ENCODE measurements around the gene TRPM4. TPM values are rescaled to one million over a fixed set of nuclear protein-coding genes. Genes with fewer than 3 reads are reported as not detected.

TRPM4 gene
- polyA plus RNA-seq, 1 of the 3 experiments (the other 2 are of a cell fraction), result 20.6 TPM

DNA sequence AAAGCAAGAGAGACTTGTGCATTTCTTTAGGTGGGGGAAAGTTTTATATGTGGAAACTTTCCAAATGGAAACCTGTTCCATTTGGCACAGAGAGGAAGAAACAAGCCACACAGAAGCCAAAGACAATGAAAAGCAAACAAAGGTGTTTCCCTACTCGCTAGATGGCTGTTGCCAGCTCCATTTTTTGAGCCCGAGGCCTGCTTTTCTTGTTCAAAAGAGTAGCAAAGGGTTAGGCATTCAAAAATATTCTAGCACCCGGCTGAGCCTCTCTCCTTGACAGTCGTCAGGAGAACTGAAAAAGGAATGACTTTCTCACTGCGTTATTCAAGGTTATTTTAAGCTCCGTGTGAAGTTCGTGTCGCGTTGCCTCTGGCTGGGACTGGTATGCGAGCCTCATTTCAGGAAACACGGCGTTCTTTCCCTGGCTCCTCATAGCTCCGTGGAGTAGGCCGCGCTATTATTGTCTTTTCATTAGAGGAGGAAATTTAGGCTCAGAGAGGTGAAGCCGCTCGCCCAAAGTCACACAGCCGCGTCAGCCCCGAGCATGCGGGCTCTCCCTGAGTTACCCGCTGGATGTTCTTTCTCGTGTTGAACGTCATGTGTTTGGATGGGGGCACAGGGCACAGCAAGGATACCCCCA lies 7.6 kb downstream of the TRPM4 start:
- peaks cover 14% of the 10 kb centered on the region; the same call in 1 of the 2 replicates for H4K20me1 ChIP-seq (ENCODE audit: insufficient read depth)
- H3K4me1 ChIP-seq (ENCODE audit: control insufficient read depth in 1 of 2, insufficient read depth in 2 of 2, low read depth in 1 of 2, low read length in 1 of 2), result no peaks in the 10 kb centered on the region
- H3K36me3 ChIP-seq (replicated peaks in 1 of 2; ENCODE audit: control insufficient read depth in 1 of 2, insufficient read depth in 2 of 2, low read length in 1 of 2), result peaks cover 0 to 15% of the 10 kb centered on the region in 2 experiments
- POLR2A ChIA-PET, result no interaction called here
- H3K79me2 ChIP-seq (ENCODE audit: insufficient read depth), result no peaks in the 10 kb centered on the region; the same call in 1 of the 2 replicates
- DNase-seq, result no peak
- no peak overlapping the region for H2AFZ ChIP-seq (ENCODE audit: low read depth)
- CTCF ChIA-PET, result interaction anchor here (1.0 to 5.8 kb wide), 3 partner anchors 33 to 67 kb away, joined by 3 to 33 read pairs (median 4); no protein-coding TSS in a partner anchor
- H3K4me3 ChIP-seq (ENCODE audit: low read depth in 2 of 2, low read length in 1 of 2), result no peak overlapping the region
- H3F3A ChIP-seq (replicated peaks; ENCODE audit: insufficient read depth), result peaks cover 12% of the 10 kb centered on the region
- H3K27me3 ChIP-seq (ENCODE audit: insufficient read depth), result no peaks in the 10 kb centered on the region
- H3K9me3 ChIP-seq, result no peaks in the 10 kb centered on the region
- no peaks in the 10 kb centered on the region for H3K9me2 ChIP-seq
- H3K4me2 ChIP-seq, result no peak overlapping the region
- 93% methylated on average over 24 of the region's 24 CpGs for WGBS (ENCODE audit: low lambda C conversion rate)
- no peak overlapping the region for H3K27ac ChIP-seq (ENCODE audit: low read depth in 2 of 2, low read length in 1 of 2)
- TF ChIP-seq SMC3 (IDR thresholded peaks at IDR 0.05; ENCODE audit: low read depth, low read length), result no peak
- no peak for TF ChIP-seq RAD21 (IDR thresholded peaks at IDR 0.05; ENCODE audit: low read length)
- no peak for TF ChIP-seq MXI1 (IDR thresholded peaks at IDR 0.05; ENCODE audit: low read depth, low read length)
- no peak for TF ChIP-seq ZBTB33 (IDR thresholded peaks at IDR 0.05; ENCODE audit: borderline replicate concordance, low read depth)
- TF ChIP-seq TEAD4 (IDR thresholded peaks at IDR 0.05; ENCODE audit: borderline replicate concordance, insufficient read depth), result no peak
- TF ChIP-seq, protein P1, sequence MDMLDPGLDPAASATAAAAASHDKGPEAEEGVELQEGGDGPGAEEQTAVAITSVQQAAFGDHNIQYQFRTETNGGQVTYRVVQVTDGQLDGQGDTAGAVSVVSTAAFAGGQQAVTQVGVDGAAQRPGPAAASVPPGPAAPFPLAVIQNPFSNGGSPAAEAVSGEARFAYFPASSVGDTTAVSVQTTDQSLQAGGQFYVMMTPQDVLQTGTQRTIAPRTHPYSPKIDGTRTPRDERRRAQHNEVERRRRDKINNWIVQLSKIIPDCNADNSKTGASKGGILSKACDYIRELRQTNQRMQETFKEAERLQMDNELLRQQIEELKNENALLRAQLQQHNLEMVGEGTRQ (IDR thresholded peaks at IDR 0.05; ENCODE audit: borderline replicate concordance, low read depth, low read length), result no peak
- no peak overlapping the region for H3K9ac ChIP-seq

- DNase-seq, result peak; percentile 51
These were observed 8.3 kb downstream of the TRPM4 start for GRCh38 chr19:49165865-49166301.

More at GRCh38 chr19:49165865-49166301, 8.3 kb downstream of the TRPM4 start:
- Histone ChIP-seq H3K9me2 (no peaks in the 10 kb centered on the region), H3K4me1 (ENCODE audit: control insufficient read depth in 1 of 2, insufficient read depth in 2 of 2, low read depth in 1 of 2, low read length in 1 of 2) (no peaks in the 10 kb centered on the region), H3K9ac (no peak overlapping the region), H4K20me1 (ENCODE audit: insufficient read depth) (peaks cover 11% of the 10 kb centered on the region; the same call in 1 of the 2 replicates), H3K79me2 (ENCODE audit: insufficient read depth) (no peaks in the 10 kb centered on the region; the same call in 1 of the 2 replicates), H3K27me3 (ENCODE audit: insufficient read depth) (no peaks in the 10 kb centered on the region), H2AFZ (ENCODE audit: low read depth) (no peak overlapping the region), H3K4me3 (ENCODE audit: low read depth in 2 of 2, low read length in 1 of 2) (no peak overlapping the region), H3K36me3 (replicated peaks in 1 of 2; ENCODE audit: control insufficient read depth in 1 of 2, insufficient read depth in 2 of 2, low read length in 1 of 2) (peaks cover 0 to 21% of the 10 kb centered on the region in 2 experiments), H3K9me3 (no peaks in the 10 kb centered on the region), H3K4me2 (no peak overlapping the region), H3K27ac (ENCODE audit: low read depth in 2 of 2, low read length in 1 of 2) (no peak overlapping the region), H3F3A (replicated peaks; ENCODE audit: insufficient read depth) (peaks cover 9% of the 10 kb centered on the region)
- WGBS (ENCODE audit: low lambda C conversion rate), result 82% methylated on average over 14 of the region's 30 CpGs
- TF ChIP-seq GATA2 (CRISPR knock-in tag; IDR thresholded peaks at IDR 0.05), result no peak
- no peak for TF ChIP-seq GABPA (IDR thresholded peaks at IDR 0.05; ENCODE audit: low read depth)
- TF ChIP-seq RXRA (IDR thresholded peaks at IDR 0.05; ENCODE audit: borderline replicate concordance, low read depth), result no peak
- TF ChIP-seq EP300 (IDR thresholded peaks at IDR 0.05; ENCODE audit: borderline replicate concordance in 1 of 2, low read depth in 1 of 2, low read length in 1 of 2), result no peak
- CTCF ChIA-PET, result interaction anchor here (1.0 to 1.6 kb wide), 2 partner anchors 43 to 68 kb away, joined by 3 to 4 read pairs; no protein-coding TSS in a partner anchor
- POLR2A ChIA-PET, result no interaction called here

All from SK-N-SH (cell line).